DMS153 treated with DMSO at 0.1 percent for 48 hours (cell line): ENCODE data around the gene PHKA1.
A peak's percentile ranks its signal among the peaks of the same experiment; 100 is the strongest.
"Not testable (repeated sequence)": the region's sequence is repeated elsewhere in the genome, so short reads cannot be mapped to it uniquely, and the experiment has no call there.

ENCODE experiments used
- DNase-seq: peaks from one replicate; lab custom pipeline; 2025; ENCODE audit not compliant: unreplicated experiment; lab: John Stamatoyannopoulos, UW

Gene PHKA1

DNA sequence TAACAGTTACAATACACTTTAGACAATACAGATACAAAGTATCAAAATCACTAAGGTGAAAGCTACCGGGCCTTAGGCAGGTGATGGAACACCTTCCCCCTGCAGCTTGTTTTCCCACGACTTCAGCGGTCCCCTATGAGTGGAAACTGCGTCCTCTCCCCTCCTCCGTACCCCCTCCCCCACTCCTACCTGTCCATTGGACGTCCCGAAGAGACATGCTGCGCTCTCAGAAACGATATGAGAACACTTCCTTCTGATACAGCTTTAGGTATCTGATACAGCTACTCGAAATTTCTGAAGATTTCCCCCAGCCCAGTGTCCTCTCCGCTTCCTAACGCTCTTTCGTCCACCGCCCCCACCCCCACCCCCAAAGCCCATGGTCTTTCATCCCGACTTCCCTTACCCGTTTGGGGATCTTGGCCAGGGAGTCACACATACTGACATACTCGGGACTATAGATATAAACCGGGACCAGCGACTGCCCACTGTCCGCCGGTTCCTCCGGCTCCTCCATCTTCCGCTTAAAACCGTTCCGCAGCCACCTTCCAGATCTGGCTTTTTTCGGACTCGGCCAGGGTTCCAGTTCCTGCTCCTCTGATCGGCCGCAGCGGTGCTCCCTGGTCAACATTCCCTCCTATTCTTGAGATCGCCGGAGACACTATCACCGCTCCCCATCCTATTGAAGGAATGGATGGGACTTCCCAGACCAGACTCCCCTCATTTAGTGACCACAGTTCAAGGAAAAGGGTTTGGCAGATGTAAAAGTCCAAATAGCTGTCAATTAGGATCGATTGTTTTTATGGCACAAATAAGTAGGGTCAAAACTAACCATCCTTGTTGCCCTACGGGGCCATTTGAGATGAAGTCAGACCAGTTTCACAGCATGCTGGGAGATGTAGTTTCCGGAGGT lies 141.6 kb downstream of the PHKA1 start, which contains the start of gene HDAC8:
Gene HDAC8 (minus strand): TSS at position 596 of the 910 bp plus-strand sequence. CDS start 82 bp downstream, at position 514.
- peak; percentile 40 for DNase-seq

DNA sequence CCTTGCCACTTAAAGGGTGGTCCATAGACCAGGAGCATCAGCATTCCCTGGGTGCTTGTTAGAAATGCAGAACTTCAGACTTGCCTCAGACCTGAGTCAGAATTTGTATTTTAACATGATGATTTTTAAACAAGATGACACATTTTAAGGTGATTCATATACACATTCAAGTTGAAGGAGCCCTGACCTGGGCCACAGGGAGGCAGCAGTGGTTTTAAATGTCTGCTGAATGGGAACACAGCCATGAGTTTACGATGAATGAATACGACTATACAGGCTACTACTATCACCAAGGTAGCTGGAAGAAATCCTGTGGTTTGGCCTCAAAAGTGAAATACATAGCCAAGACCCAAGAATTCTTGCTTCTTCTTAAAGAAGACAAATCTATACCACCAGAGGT lies 144.3 kb downstream of the PHKA1 start:
- DNase-seq, result no peak

DNA sequence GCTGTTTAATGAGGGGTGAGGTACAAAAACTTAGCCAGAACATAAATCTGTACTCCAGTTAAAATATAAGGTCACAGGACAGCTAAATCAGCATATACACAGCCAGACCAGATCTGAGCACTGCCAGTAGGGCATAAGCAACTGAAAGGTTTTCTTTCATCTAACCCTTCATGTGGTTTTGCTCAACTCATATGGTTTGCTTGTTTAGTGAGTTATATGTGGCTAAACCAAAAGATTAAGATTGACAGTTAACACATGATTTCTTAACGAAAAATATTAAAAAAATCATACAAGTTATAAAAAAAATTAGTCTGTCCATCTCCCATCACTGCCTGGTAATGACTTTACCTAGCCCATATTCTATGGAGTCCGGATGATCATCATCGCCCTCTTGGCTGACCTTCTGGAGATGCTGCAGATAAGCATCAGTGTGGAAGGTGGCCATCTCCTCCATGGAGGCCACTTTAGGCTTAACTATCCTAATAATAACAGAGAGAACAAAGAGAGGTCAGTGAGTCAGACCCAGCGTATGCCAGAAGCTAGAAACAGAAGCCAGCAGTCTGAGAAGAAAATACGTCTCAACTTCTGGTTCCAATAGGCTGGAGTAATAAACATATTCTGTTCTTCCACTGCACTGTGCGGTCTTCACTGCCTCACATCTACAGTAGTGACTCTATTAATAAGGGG lies 145.6 kb downstream of the PHKA1 start:
- no peak for DNase-seq

DNA sequence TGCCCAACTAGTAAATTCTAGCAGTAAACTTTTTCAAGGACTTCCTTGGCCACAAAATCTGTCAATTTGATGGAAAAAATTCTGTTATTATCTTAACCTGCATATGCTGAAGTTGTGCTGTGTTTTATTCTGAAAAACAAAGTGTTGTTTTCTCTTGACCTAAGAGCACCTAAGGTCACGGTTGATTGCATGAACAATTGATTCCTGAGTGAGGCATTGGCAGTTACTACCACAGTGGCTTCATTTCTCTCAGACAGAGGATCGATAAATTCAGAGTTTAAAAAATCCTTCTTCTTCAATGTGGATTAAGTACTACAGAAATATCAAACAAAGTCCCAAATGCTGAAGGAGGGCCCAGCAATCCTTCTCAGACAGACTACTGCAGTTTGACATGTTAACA lies 147.7 kb downstream of the PHKA1 start:
- no peak for DNase-seq

DNA sequence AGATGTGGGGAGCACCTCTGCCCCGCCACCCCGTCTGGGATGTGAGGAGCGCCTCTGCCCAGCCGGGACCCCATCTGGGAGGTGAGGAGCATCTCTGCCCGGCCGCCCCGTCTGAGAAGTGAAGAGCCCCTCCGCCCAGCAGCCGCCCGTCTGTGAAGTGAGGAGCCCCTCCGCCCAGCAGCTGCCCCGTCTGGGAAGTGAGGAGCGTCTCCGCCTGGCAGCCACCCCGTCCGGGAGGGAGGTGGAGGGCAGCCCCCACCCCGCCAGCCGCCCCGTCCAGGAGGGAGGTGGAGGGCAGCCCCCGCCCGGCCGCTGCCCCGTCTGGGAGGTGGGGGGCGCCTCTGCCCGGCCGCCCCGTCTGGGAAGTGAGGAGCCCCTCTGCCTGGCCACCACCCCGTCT lies 154.5 kb downstream of the PHKA1 start:
- DNase-seq, result not testable (repeated sequence)

DNA sequence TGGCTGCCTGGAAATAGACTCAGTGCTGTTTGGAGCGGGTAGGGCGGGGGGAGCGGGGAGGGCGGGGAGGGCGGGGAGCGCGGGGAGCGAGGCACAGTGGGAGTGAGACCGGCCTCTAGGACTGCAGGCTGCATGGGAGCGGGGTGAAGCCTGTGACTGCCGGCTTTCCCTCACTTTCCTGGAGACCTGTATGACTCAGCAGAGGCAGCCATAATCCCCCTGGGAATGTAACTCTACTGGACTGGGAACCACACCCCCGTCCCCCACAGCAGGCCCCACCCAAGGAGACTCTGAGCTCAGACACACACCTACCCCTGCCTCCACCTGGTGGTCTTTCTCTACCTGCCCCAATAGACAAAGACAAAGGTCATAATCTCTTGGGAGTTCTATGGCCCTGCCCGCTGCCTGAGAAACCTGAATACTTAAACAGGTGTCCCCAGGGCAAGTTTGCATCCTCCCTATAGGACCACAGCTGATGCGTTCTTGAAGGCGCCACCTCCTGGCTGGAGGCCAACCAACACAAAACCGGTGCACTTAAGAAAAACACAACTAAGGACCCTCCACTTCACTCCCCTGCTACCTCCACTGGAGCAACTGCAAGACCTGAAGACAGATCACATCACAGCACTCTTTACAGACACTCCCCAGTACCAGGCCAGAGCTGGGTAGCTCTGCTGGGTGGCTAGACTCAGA lies 159.5 kb downstream of the PHKA1 start:
- no peak for DNase-seq

DNA sequence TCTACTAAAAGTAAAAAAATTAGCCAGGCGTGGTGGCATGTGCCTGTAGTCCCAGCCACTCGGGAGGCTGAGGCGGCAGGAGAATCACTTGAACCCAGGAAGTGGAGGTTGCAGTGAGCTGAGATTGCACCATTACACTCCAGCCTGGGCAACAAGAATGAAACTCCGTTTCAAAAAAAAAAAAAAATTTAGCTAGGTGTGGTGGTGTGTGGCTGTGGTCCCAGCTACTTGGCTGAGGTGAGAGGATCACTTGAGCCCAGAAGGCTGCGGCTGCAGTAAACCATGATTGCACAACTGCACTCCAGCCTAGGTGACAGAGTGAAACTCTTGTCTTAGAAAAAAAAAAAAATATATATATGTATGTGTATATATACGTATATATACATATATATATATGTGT lies 161.7 kb downstream of the PHKA1 start:
- DNase-seq, result not testable (repeated sequence)

DNA sequence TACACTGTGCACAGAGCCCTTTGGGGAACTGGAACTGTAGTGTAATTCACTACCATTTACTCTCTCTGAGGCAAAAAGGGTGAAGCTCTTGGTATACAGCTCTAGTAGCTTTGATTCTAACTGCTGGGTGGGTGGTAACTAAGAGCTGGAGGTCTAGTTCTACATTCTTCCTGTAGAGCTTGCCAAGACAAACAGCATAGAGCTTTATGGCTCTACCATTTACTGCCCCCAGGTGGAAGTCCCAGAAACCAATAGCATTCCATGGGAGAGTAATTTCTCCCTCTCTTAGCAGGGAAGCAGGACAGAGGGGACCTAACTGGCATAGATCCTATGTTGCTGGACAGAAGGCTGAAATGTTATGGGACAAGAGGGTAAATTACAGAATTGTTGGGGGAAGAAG lies 168.1 kb downstream of the PHKA1 start:
- DNase-seq, result no peak

DNA sequence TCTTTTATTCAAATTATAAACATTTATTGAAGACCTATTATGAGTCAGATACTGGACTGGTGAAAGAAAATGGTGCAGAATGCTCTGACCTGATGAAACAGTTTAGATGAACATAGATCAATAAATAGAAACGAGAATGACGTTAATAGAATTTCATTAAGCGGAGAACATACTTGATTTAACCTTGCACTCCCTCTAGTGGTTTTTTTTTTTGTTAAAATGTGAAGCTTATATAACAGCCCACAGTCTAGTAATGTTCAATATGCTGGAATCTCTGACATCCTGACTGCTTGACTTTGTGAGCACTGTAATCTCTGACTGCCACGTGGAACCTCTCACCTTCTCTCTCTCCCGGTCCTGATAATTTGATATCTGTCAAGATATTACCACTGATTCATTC lies 173.8 kb downstream of the PHKA1 start:
- no peak for DNase-seq

DNA sequence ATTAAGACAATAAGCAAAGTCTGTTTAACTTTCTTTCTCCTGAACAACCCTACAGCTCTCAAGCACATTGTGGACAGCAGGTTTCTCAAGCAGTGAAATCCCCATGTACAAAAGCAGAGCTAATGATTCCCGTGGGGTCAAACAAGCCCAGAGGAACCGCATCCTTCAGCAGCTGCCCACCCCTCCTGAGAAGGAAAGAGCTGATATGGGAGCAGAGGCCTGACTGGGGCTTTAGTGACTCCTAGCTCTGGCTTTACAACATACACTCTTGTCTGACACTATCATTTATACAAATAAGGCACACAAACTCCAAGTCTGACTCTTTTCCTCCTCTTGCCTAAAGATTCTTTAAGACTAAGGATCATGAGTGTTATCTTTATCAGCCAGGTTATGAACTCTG lies 174.3 kb downstream of the PHKA1 start:
- DNase-seq, result no peak

DNA sequence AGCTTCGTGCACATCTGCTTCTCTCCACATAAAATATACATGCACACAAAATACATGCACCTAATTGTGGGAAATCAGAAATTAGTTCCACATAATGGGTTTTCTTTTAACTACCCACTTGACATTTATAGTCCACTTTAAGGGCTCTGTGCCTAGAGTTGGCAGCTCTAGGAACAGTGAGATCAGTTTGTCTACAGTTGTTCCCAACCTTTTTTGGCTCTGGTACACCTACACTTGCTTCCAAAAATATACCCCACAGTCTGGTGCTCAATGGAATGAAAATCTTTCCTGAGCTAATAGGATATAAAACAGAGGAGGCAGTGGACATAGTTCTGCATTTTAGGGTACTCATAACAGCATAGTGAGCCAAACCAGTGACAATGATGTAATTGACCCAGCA lies 177.6 kb downstream of the PHKA1 start:
- no peak for DNase-seq

DNA sequence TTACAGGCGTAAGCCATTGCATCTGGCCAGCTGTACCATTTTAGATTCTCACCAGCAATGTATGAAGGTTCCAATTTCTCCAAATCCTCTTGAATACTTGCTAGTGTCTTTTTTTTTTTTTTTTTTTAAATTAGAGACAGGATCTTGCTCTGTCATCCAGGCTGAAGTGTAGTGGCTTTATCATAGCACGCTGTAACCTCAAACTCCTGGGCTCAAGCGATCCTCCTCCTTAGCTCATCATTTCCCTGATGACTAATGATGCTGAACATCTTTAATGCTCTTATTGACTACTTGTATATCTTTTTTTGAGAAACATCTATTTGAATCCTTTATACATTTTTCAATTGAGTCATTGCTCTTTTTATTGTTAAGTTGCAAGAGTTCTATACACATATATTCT lies 181.7 kb downstream of the PHKA1 start:
- DNase-seq, result no peak
